GM06990 (cell line): Measurements from ENCODE around the gene GNAI2.
"Not testable (repeated sequence)": the region's sequence is repeated elsewhere in the genome, so short reads cannot be mapped to it uniquely, and the experiment has no call there.

ENCODE experiments used
- DNase-seq: peaks from one replicate; pipeline ENCODE4 v3.0.0-alpha.2; 2011; ENCODE audit not compliant: insufficient read length; ENCODE audit errors: extremely low read depth
- H3K27me3 ChIP-seq: replicated peaks from 2 replicates; pipeline ENCODE4 v1.6.0; 2011; ENCODE audit warnings: low read length; ENCODE audit not compliant: control insufficient read depth, insufficient read depth
- H3K36me3 ChIP-seq: 2 replicates; pipeline ENCODE4 v1.5.1; 2011; ENCODE audit warnings: low read length; ENCODE audit not compliant: control insufficient read depth, insufficient read depth
- H3K4me3 ChIP-seq: replicated peaks from 2 replicates; pipeline ENCODE4 v1.5.1; 2011; ENCODE audit warnings: low read depth, mild to moderate bottlenecking, control low read depth, low read length
- CTCF ChIP-seq: IDR thresholded peaks from 2 replicates; pipeline ENCODE4 v1.5.1; 2011; ENCODE audit warnings: low read length, control low read depth, mild to moderate bottlenecking, inconsistent platforms; ENCODE audit not compliant: insufficient read depth, poor library complexity, severe bottlenecking

Gene GNAI2

GRCh38 chr3:50261505-50261904, 25.5 kb downstream of the GNAI2 start:
- Histone ChIP-seq H3K36me3 (peaks cover 20% of the 10 kb centered on the region), H3K27me3 (no peaks in the 10 kb centered on the region), H3K4me3 (no peak overlapping the region)
- no peak for DNase-seq
- TF ChIP-seq CTCF: no peak

- H3K27me3 ChIP-seq, DNase-seq, H3K4me3 ChIP-seq: not testable (repeated sequence)
- H3K36me3 ChIP-seq: peaks cover 13% of the 10 kb centered on the region
These were observed 26.2 kb downstream of the GNAI2 start for GRCh38 chr3:50262200-50262599.

- H3K4me3 ChIP-seq: no peak overlapping the region
- H3K27me3 ChIP-seq: no peaks in the 10 kb centered on the region
- H3K36me3 ChIP-seq: peaks cover 8% of the 10 kb centered on the region
- no peak for DNase-seq
- no peak for TF ChIP-seq CTCF
These were observed 26.8 kb downstream of the GNAI2 start for GRCh38 chr3:50262778-50263177.

GRCh38 chr3:50263478-50264382, 27.7 kb downstream of the GNAI2 start:
- TF ChIP-seq CTCF: no peak
- Histone ChIP-seq H3K36me3 (peaks cover 2% of the 10 kb centered on the region), H3K27me3 (no peaks in the 10 kb centered on the region), H3K4me3 (no peak overlapping the region)
- DNase-seq: no peak

- no peak for DNase-seq
- H3K4me3 ChIP-seq: no peak overlapping the region
These were observed 28.5 kb downstream of the GNAI2 start for GRCh38 chr3:50264383-50264963.

More at GRCh38 chr3:50264383-50264963, 28.5 kb downstream of the GNAI2 start:
- TF ChIP-seq CTCF: no peak
- no peaks in the 10 kb centered on the region for H3K27me3 ChIP-seq
- no peaks in the 10 kb centered on the region; the same call in 1 of the 2 replicates for H3K36me3 ChIP-seq
